H9 (cell line): ENCODE data around the gene SCN1A. TPM values are rescaled to one million over a fixed set of nuclear protein-coding genes. Genes with fewer than 3 reads are reported as not detected.

Experiments used
- DNase-seq: peaks from one replicate; pipeline ENCODE4 v3.0.0-alpha.2; 2017
- H2AFZ ChIP-seq: one replicate; pipeline ENCODE4 v1.6.1; 2013; ENCODE audit warnings: mild to moderate bottlenecking, low read length, control low read depth, moderate library complexity
- H2AK5ac ChIP-seq: 2 replicates; pipeline ENCODE4 v1.6.1; 2013; ENCODE audit warnings: low read length, control low read depth, mixed read lengths; ENCODE audit not compliant: insufficient read length
- H2BK120ac ChIP-seq: one replicate; pipeline ENCODE4 v1.6.1; 2013; ENCODE audit warnings: low read depth, mild to moderate bottlenecking, low read length, control low read depth, inconsistent platforms; ENCODE audit not compliant: poor library complexity, severe bottlenecking
- H2BK12ac ChIP-seq: 2 replicates; pipeline ENCODE4 v1.6.1; 2013; ENCODE audit warnings: low read length, control low read depth, mixed read lengths, low read depth; ENCODE audit not compliant: insufficient read length
- H2BK15ac ChIP-seq: 2 replicates; pipeline ENCODE4 v1.6.1; 2013; ENCODE audit warnings: low read depth, low read length, control low read depth
- H2BK20ac ChIP-seq: one replicate; pipeline ENCODE4 v1.6.1; 2013; ENCODE audit warnings: low read depth, mild to moderate bottlenecking, low read length, control low read depth, inconsistent platforms; ENCODE audit not compliant: poor library complexity, severe bottlenecking
- H2BK5ac ChIP-seq: 2 replicates; pipeline ENCODE4 v1.6.1; 2013; ENCODE audit warnings: low read length, control low read depth, mixed read lengths; ENCODE audit not compliant: insufficient read length
- H3K14ac ChIP-seq: 2 replicates; pipeline ENCODE4 v1.6.1; 2013; ENCODE audit warnings: low read length, control low read depth; ENCODE audit not compliant: insufficient read depth
- H3K18ac ChIP-seq: 2 replicates; pipeline ENCODE4 v1.6.1; 2013; ENCODE audit warnings: low read depth, mild to moderate bottlenecking, mixed read lengths, low read length, control low read depth; ENCODE audit not compliant: insufficient read length
- H3K23ac ChIP-seq: 2 replicates; pipeline ENCODE4 v1.6.1; 2013; ENCODE audit warnings: low read length, control low read depth, mixed read lengths, low read depth; ENCODE audit not compliant: insufficient read length
- H3K23me2 ChIP-seq: 2 replicates; pipeline ENCODE4 v1.6.1; 2013; ENCODE audit warnings: low read depth, mild to moderate bottlenecking, mixed read lengths, low read length, control low read depth; ENCODE audit not compliant: insufficient read length, poor library complexity, severe bottlenecking
- H3K27ac ChIP-seq: 2 replicates; pipeline ENCODE4 v1.5.1; 2013; ENCODE audit warnings: low read length, control low read depth, mixed read lengths, low read depth; ENCODE audit not compliant: insufficient read length
- H3K27me3 ChIP-seq: 2 replicates; pipeline ENCODE4 v1.6.1; 2013; ENCODE audit warnings: low read length, control low read depth, inconsistent platforms; ENCODE audit not compliant: insufficient read depth
- H3K4ac ChIP-seq: 2 replicates; pipeline ENCODE4 v1.6.1; 2013; ENCODE audit warnings: low read depth, mild to moderate bottlenecking, control low read depth, inconsistent platforms, low read length, moderate library complexity
- H3K4me1 ChIP-seq: 2 replicates; pipeline ENCODE4 v1.6.1; 2013; ENCODE audit warnings: low read length, control low read depth, inconsistent platforms; ENCODE audit not compliant: insufficient read depth
- H3K4me2 ChIP-seq: 2 replicates; pipeline ENCODE4 v1.6.1; 2013; ENCODE audit warnings: low read length, control low read depth, mixed read lengths; ENCODE audit not compliant: insufficient read length, insufficient read depth
- H3K56ac ChIP-seq: 2 replicates; pipeline ENCODE4 v1.6.1; 2013; ENCODE audit warnings: low read depth, mild to moderate bottlenecking, mixed read lengths, low read length, control low read depth; ENCODE audit not compliant: insufficient read length
- H3K79me1 ChIP-seq: 2 replicates; pipeline ENCODE4 v1.6.1; 2013; ENCODE audit warnings: low read depth, mild to moderate bottlenecking, moderate library complexity, low read length, control low read depth, inconsistent platforms; ENCODE audit not compliant: insufficient read depth, poor library complexity, severe bottlenecking
- H3K79me2 ChIP-seq: 2 replicates; pipeline ENCODE4 v1.6.1; 2013; ENCODE audit warnings: low read length, control low read depth, inconsistent platforms; ENCODE audit not compliant: insufficient read depth
- H3K9ac ChIP-seq: 2 replicates; pipeline ENCODE4 v1.6.1; 2013; ENCODE audit warnings: low read length, control low read depth, mixed read lengths; ENCODE audit not compliant: insufficient read length; ENCODE audit errors: extremely low read depth
- H3K9me3 ChIP-seq: one replicate; pipeline ENCODE4 v1.6.1; 2013; ENCODE audit warnings: low read depth, low read length, inconsistent platforms; ENCODE audit not compliant: control insufficient read depth
- H3T11ph ChIP-seq: one replicate; pipeline ENCODE4 v1.6.1; 2013; ENCODE audit warnings: mild to moderate bottlenecking, low read length, control low read depth, inconsistent platforms
- H4K20me1 ChIP-seq: one replicate; pipeline ENCODE4 v1.6.1; 2013; ENCODE audit not compliant: control insufficient read depth, insufficient read length, insufficient read depth
- H4K5ac ChIP-seq: 2 replicates; pipeline ENCODE4 v1.6.1; 2013; ENCODE audit warnings: low read depth, mild to moderate bottlenecking, mixed read lengths, low read length, control low read depth; ENCODE audit not compliant: insufficient read length
- H4K8ac ChIP-seq: replicated peaks from 2 replicates; pipeline ENCODE4 v1.6.1; 2013; ENCODE audit warnings: low read length, control low read depth, mixed read lengths, low read depth; ENCODE audit not compliant: insufficient read length
- H4K91ac ChIP-seq: 2 replicates; pipeline ENCODE4 v1.6.1; 2013; ENCODE audit warnings: low read depth, mild to moderate bottlenecking, moderate library complexity, mixed read lengths, low read length, control low read depth; ENCODE audit not compliant: insufficient read length
- H3K27ac Mint-ChIP-seq, 3 experiments: 2 replicates in 2 of 3; 3 replicates in 1 of 3; pipeline ENCODE4 v1.8.0; 2020 to 2021; ENCODE audit warnings: mixed read lengths in 3 of 3, mild to moderate bottlenecking in 1 of 3, moderate library complexity in 1 of 3
- H3K27me3 Mint-ChIP-seq: 2 replicates; pipeline ENCODE4 v1.8.0; 2021; ENCODE audit warnings: low read depth, mild to moderate bottlenecking, moderate library complexity, mixed read lengths
- H3K36me3 Mint-ChIP-seq, 3 experiments: 2 replicates in 2 of 3; 3 replicates in 1 of 3; pipeline ENCODE4 v1.8.0; 2020 to 2021; ENCODE audit warnings: low read depth in 3 of 3, mixed read lengths in 3 of 3; ENCODE audit not compliant: insufficient read depth in 1 of 3
- H3K4me1 Mint-ChIP-seq, 2 experiments: 2 replicates each; pipeline ENCODE4 v1.8.0; 2020; ENCODE audit warnings: mixed read lengths in 2 of 2
- H3K4me3 Mint-ChIP-seq, 2 experiments: 2 replicates in 1 of 2; 3 replicates in 1 of 2; pipeline ENCODE4 v1.8.0; 2020 to 2021; ENCODE audit warnings: mild to moderate bottlenecking in 2 of 2, mixed read lengths in 2 of 2, moderate library complexity in 1 of 2
- H3K9me3 Mint-ChIP-seq, 2 experiments: 2 replicates in 1 of 2; 3 replicates in 1 of 2; pipeline ENCODE4 v1.8.0; 2020; ENCODE audit warnings: mild to moderate bottlenecking in 2 of 2, mixed read lengths in 2 of 2, moderate library complexity in 1 of 2
- WGBS: extraction: QIAGEN DNeasy Blood & Tissue Kit; methylation state at CpG from one replicate; pipeline ENCODE4 v1.1.7; 2013; ENCODE audit warnings: missing lambda C conversion rate, low lambda C conversion rate, mixed read lengths; ENCODE audit not compliant: insufficient read length; ENCODE audit errors: extremely low coverage; 5-methylcytosine and 5-hydroxymethylcytosine counted together
- total RNA-seq: library from RNA; stranded (reverse); gene quantifications from 2 replicates; pipeline ENCODE4 v1.2.1, GENCODE V29; 2021
- TF ChIP-seq, protein P1 (sequence below): fragments of 200-600 bp; sonication (generic); conservative IDR thresholded peaks from 3 replicates; pipeline ENCODE4 v1.8.0; 2021; ENCODE audit warnings: antibody characterized with exemption, mild to moderate bottlenecking

Gene SCN1A
- total RNA-seq, 1 experiment from 2014 or later = 0.13 TPM

GRCh38 chr2:166070231-166070630, 57.6 kb downstream of the SCN1A start:
- Mint-ChIP-seq H3K27ac (no peak overlapping the region), H3K9me3 (no peaks in the 10 kb centered on the region), H3K4me3 (no peak overlapping the region), H3K4me1 (no peaks in the 10 kb centered on the region), H3K36me3 (no peaks in the 10 kb centered on the region), H3K27me3 (no peaks in the 10 kb centered on the region)
- no peak for DNase-seq
- no CpG with 5 or more reads among the region's 3 CpGs for WGBS
- Histone ChIP-seq H2BK12ac (no peak overlapping the region), H2AFZ (no peak overlapping the region), H3K23me2 (no peaks in the 10 kb centered on the region), H4K91ac (no peak overlapping the region), H2BK20ac (no peak overlapping the region), H3K4me2 (no peak overlapping the region), H3K4ac (no peak overlapping the region), H3K27ac (no peak overlapping the region), H2BK5ac (no peak overlapping the region), H3K9ac (no peak overlapping the region), H3K79me1 (no peaks in the 10 kb centered on the region), H3K27me3 (no peaks in the 10 kb centered on the region), H3T11ph (no peak overlapping the region), H3K23ac (no peak overlapping the region), H3K9me3 (no peaks in the 10 kb centered on the region), H4K20me1 (no peaks in the 10 kb centered on the region), H3K4me1 (no peaks in the 10 kb centered on the region), H3K14ac (no peak overlapping the region), H4K8ac (no peak overlapping the region), H2AK5ac (no peak overlapping the region), H2BK15ac (no peak overlapping the region), H3K79me2 (no peaks in the 10 kb centered on the region), H3K56ac (no peak overlapping the region), H2BK120ac (no peak overlapping the region), H3K18ac (no peak overlapping the region), H4K5ac (no peak overlapping the region)
- TF ChIP-seq, protein P1, sequence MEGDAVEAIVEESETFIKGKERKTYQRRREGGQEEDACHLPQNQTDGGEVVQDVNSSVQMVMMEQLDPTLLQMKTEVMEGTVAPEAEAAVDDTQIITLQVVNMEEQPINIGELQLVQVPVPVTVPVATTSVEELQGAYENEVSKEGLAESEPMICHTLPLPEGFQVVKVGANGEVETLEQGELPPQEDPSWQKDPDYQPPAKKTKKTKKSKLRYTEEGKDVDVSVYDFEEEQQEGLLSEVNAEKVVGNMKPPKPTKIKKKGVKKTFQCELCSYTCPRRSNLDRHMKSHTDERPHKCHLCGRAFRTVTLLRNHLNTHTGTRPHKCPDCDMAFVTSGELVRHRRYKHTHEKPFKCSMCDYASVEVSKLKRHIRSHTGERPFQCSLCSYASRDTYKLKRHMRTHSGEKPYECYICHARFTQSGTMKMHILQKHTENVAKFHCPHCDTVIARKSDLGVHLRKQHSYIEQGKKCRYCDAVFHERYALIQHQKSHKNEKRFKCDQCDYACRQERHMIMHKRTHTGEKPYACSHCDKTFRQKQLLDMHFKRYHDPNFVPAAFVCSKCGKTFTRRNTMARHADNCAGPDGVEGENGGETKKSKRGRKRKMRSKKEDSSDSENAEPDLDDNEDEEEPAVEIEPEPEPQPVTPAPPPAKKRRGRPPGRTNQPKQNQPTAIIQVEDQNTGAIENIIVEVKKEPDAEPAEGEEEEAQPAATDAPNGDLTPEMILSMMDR = no peak
